Inflammatory macrophage (primary cell): ENCODE results near the gene GPRC6A.
A peak's percentile ranks its signal among the peaks of the same experiment; 100 is the strongest.

Experiments
- DNase-seq, 2 donors: peaks; one replicate each; pipeline ENCODE4 v3.0.0-alpha.2; 2020 to 2022

The GPRC6A gene

GRCh38 chr6:116783852-116784251 lies 45.0 kb downstream of the GPRC6A start:
- DNase-seq = no peak

DNA sequence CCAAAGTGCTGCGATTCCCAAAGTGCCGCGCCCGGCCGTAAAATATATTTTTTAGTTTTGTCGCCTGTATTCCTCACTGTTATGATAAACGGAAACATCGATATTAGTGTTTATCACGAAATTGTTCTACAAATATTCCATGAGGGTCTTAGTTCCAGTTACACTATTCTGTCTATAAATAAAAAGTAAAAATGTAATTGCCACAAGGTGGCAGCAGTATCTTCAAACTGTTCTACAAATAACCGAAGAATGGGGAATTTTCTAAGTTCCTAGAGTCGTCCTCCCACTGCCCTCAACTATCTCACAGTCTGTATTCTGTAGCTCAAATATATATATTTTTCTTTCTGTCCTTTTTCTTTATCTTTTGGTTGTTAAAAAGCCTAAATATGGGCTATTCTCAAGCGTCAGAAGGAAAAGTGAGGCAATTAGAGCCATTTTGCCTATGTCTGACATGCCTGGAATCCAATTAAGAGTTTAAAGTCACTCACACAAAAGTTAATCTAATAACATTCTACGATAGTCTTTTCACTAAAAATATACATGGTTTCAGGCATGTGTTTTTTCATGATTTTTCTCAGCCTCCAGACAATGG lies 49.2 kb downstream of the GPRC6A start:
- peak; percentile 15 to 53 for DNase-seq

- no peak for DNase-seq
These were observed 55.0 kb downstream of the GPRC6A start for GRCh38 chr6:116773886-116774285.

GRCh38 chr6:116772450-116772849 lies 56.4 kb downstream of the GPRC6A start:
- no peak for DNase-seq

GRCh38 chr6:116767715-116768114 lies 61.2 kb downstream of the GPRC6A start:
- no peak for DNase-seq

DNA sequence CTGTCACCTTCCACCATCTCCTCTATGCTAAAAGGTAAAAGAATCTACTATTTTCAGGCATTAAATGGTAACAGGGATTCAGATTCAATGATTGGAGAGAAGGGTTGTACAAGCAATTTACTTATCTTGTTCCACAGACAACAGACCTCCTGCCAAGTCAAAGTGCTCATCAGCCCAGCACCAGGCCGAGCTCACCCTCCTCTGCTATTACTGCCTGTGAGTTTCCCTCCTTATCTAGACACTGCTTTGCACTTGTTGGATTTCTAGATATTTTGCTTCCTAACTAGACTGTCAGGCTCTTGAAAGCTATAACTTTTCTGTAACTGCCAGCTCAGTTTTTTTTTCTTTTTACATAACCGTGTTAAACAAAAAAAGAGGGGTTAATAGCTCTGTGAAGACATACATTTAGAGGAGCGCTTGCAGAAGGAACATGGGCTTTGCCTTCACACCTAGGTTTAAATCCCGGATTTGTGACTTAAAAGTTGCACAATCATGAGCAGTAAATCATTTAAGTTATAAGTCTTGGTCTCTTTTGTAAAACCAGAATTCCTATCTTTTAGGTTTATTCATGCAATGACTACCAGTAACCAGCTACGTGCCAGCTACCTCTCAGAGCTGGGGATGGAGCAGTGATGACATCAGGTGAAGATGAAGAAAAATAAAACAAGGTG lies 62.2 kb downstream of the GPRC6A start:
- DNase-seq = no peak

GRCh38 chr6:116764961-116765841 lies 63.7 kb downstream of the GPRC6A start, which contains the start of gene FAM162B:
Gene FAM162B (minus strand): TSS chr6:116765719. CDS start chr6:116765576, 143 bp downstream.
- DNase-seq = no peak

DNA sequence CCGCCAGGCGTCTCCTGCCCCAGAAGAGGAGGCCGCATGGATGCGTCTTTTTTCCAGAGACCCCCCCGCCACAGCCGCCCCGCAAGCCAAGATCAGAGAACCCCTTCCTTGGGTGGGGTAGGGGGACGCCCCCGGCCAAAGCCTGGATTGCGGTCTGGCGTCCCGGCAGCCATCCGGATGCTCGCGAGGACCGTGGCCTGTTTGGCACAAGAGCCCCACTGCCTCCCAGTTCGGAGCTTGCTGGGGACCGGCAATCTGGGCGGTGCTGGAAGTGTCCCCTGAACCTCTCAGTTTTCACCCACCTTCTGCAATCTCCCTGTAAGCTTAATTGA lies 64.3 kb downstream of the GPRC6A start:
- no peak for DNase-seq

DNA sequence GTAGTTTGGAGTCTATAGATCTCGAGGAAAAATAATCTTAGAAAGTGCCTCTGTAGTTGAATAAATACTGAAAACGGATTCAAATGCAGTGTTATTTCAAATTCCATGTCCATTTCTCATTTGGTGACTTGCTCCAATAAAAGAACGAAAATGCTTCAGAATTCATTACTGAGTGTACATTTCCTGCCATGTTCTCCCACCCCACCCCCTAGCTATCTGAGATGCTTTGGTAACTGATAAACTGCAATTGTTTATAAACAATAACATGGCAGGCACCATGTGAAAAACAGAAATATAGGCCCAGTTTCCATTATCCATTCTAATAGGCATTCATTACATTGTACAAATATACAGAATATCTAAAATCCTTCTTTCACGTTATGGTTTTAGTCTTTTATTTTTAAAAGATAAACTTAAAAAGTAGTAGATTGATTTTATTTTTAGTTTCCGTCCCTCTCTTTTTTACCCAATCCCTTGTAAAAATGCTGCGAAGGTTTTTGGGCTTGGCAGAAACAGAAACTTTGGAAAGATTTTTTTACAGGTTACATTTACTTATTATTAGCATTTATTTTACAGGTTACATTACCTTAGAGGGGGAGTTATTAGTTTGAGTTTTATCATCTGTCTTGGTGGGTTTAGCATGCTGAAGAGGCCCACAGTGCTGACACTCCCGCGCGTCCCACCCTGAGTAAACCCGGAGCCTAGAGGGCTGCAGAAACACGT lies 64.8 kb downstream of the GPRC6A start:
- DNase-seq = no peak

DNA sequence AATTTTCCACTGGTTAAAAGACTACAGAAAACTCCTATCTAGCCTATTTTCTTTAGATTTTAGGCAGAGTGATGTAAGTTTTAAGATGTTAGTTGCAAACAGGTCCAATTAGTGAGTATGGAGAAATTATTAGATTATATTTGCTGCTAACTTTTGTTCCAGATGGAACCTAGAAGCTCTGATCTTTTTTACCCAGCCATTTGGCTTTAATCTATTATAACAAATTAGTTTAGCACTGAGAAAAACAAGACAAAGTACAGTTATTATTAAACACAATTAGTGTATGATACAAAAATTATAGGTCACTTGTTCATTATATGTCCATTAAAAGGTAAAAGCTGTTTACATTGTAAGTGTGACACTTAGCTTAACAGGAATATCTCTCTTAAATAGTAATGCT lies 65.8 kb downstream of the GPRC6A start:
- DNase-seq = no peak

DNA sequence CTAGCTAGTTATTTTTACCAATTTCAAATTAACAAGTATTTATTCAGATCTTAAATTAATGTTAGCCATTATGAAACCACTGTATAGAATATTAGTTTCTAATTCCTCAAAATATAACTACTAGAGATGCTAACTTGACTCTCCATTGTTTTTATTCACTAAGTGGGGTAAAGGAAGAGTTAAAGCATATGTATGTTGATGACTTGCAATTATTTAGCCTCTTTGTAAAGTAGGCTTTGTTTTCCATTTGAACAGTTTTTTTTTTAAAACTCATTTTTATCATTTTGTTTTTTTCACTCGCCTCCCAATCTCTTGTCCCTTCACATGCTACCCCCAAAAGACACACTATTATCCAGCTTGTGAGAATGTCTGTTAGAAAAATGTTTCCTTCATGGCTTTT lies 66.6 kb downstream of the GPRC6A start:
- DNase-seq = no peak

GRCh38 chr6:116761779-116762178 lies 67.1 kb downstream of the GPRC6A start:
- DNase-seq = no peak

DNA sequence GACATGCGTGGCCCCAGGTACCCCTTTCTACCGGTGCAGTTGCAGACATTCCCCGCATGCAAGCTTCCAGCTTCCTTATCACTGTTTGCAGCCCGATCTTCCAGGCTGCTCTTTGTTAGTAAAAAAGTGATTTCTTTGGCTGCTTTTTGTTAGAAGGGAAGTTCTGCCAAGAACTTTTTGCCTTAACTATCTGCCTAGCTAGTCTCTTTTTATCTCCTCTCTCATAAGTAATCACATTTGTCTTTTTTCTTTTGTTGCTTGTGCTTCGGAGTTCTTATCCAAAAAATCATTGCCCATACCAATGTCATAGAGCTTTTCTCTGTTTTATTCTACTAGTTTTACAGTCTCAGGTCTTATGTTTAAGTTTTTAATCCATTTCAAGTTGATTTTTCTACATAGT lies 83.7 kb downstream of the GPRC6A start:
- no peak for DNase-seq
